ENCODE results near the gene C17orf113.

DNA sequence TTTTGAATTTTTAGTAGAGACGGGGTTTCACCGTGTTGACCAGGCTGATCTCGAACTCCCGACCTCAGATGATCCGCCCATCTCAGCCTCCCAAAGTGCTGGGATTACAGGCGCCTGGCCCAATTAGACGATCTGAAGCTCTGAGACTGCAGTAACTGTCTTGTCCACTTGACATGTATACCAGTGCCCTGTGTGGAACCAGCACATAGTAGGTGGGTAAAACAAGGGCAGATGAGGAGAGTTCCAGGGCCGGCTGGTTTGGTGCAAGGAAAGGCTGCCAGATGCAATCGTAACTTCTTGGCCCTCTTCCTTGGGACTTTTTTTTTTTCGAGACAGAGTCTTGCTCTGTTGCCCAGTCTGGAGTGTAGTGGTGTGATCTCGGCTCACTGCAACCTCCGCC is 3.1 kb downstream of the C17orf113 start:
- TF ChIP-seq, protein P1, sequence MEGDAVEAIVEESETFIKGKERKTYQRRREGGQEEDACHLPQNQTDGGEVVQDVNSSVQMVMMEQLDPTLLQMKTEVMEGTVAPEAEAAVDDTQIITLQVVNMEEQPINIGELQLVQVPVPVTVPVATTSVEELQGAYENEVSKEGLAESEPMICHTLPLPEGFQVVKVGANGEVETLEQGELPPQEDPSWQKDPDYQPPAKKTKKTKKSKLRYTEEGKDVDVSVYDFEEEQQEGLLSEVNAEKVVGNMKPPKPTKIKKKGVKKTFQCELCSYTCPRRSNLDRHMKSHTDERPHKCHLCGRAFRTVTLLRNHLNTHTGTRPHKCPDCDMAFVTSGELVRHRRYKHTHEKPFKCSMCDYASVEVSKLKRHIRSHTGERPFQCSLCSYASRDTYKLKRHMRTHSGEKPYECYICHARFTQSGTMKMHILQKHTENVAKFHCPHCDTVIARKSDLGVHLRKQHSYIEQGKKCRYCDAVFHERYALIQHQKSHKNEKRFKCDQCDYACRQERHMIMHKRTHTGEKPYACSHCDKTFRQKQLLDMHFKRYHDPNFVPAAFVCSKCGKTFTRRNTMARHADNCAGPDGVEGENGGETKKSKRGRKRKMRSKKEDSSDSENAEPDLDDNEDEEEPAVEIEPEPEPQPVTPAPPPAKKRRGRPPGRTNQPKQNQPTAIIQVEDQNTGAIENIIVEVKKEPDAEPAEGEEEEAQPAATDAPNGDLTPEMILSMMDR (IDR thresholded peaks at IDR 0.05), result no peak
- TF ChIP-seq EP300 (IDR thresholded peaks at IDR 0.05), result no peak
